HG03457 (cell line): ENCODE measurements around the gene CPEB2.

Source experiments
- ATAC-seq: cut with Tn5 transposase; IDR thresholded peaks from one replicate; pipeline ENCODE4 v1.9.1; 2021; ENCODE audit warnings: moderate number of reproducible peaks; ENCODE audit not compliant: unreplicated experiment

CPEB2 gene

DNA sequence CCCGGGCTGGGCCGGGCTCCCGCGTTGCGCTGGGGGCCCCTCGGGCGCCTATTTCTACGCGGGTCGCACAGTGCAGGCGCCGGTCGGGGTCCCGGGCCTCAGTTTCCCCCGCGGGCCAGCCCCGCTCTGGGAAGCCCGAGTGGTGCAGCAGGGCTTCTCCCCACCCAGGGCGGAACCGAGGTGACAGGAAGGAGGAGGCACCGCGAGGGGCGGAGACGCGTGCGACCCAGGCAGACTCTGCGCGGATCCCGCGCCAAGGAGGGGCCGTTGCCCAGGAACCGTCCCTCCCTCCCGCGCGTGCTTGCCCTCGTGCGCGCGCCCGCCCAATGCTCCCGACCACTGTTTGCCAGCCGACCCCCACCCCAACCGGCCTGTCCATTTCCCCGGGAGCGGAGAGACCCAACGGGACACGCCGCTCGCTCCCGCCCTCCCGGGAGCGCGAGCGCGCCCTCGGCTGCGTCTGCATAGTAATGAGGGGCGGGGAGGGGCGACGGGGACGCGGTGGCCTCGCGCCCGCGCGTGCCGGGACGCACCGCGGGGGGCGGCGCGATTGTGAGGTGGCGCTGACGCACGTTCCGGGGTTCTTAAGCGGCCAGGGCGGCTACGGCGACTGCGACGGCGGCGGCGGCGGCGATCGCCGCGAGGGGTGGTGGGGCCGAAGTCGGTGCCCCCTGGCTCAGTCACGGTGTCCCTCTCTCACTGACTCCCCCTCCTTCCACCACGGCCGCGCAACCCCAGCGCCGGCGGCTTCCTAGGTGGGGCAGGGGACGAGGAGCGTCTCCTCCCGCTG lies at the start of gene CPEB2:
CPEB2 (plus strand) TSS at position 613 of the 790 bp plus-strand sequence. CDS start 193 bp downstream, outside the sequence.
- ATAC-seq = peak; percentile 63

DNA sequence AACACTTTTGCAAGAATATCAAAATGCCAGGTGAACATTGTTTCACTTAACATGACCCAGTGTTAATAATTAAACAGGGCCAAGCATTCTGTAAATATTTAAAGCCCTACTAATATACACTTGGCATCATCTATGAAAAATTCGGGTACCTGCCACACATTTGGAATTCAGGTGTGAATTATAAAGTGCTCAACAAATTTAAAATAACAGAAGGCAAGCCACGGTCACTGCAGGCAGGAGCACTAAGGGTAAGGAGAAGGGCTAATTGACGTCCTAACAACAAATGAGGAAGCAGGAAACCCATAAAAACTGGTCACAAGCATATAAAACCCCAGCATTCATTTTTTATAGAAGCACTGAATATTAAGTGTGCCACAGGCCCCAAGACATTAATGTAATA lies 43.8 kb upstream of the CPEB2 start:
- ATAC-seq = no peak

DNA sequence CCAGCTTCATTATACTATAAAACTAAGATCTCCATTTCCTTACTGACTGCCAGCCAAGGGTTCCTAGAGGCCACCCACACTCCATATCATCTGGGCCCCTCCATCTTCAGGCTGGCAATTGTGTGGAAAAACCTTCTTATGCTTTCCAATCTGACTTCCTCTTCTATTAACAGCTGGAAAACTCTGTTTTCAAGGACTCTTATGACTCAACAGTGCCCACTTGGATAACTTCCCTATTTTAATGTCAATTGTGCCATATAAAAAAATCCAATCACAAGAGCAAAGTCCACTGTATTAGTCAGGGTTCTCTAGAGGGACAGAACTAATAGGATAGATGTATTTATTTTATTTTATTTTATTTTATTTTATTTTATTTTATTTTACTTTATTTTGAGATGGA lies 41.0 kb upstream of the CPEB2 start:
- ATAC-seq = no peak

DNA sequence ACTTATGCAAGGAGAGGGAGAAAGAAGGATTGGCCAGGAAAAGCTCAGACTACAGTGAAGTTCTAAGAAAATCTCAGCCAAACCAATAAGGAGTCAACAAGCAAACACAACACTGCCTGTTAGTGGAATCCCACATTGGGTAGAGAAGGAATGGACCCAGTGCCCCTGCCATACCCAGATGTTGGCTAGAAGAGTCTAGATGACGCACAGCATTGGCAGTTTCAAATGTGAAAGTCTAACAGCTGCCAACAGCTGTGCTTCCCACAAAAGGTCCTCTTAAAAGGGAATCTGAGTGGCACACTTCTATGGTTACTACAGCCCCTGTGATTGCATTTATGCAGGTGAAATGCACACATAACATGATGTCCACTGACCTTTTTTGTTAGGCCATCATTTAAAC lies 37.2 kb upstream of the CPEB2 start:
- ATAC-seq = no peak

DNA sequence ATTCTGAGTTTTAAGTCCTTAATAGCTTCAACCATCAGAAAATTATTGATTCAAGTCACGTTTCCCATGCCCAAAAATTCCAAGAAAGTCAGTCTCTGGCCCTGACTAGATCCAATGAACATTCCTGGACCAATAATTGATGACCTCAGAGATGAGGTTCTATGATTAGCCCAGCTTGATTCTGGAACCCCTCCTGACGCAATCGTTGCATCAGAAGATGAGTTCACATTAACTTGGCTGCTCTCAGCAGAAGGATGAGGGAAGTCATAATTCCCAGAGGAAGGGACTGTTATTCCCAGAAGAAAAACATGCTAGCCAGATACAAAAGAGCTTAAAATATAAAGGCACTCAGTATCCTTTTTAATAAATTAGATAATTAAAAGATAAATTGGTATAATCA lies 34.3 kb upstream of the CPEB2 start:
- no peak for ATAC-seq

DNA sequence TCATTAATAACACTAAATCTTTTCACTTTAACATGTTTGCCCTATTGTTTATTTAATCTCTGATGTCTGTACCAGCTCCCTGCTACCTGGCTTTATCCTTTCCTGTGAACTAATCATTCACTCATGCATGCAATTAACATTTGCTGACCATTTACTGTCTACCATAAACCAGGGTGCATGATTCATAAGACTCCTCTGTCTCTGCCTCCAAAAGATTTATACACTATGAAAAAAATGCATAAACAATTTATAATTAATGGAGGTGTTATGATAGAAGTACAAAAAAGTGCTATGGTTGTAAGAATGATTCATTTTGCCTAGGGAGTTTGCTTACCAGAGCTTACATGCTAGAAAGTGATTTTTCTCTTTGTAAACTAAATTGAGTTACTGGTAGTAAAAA lies 24.5 kb upstream of the CPEB2 start:
- ATAC-seq = no peak

DNA sequence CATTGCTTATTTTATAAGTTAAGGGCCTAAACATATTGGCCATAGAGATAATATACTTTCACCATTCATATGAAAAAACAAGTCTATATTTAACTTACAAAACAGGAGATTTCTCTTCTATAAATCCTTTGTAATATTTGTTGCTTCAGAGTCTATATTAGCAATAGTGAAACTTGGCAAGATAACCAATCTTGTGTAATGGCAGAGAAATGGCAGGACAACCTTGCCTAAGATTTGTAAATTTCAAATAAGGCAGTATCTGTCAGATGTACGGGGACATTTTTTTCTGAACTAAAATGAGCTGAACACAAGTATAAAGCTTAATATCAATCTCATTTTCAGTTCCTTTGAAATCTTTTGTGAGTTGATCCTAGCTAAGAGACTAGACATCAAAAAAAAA lies 17.8 kb upstream of the CPEB2 start:
- ATAC-seq = no peak

DNA sequence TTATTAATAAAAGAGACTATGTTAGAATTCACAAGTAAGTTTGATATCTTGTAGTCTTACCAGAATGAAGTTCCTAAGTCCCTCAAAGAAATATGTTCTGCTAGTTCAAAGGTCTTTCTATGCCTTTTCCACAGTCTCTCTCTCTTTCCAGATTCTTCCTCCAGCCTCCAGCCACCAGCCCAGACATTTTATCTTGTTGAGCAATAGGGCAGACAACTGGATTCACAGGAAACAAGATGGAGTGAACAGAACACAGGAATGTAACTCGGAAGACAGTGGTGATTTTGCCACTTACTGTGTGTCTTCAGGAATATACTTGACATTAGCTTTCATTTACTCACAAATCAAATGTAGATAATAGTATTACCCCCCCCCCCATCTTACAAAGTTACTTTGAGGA lies 17.1 kb upstream of the CPEB2 start:
- ATAC-seq = no peak

DNA sequence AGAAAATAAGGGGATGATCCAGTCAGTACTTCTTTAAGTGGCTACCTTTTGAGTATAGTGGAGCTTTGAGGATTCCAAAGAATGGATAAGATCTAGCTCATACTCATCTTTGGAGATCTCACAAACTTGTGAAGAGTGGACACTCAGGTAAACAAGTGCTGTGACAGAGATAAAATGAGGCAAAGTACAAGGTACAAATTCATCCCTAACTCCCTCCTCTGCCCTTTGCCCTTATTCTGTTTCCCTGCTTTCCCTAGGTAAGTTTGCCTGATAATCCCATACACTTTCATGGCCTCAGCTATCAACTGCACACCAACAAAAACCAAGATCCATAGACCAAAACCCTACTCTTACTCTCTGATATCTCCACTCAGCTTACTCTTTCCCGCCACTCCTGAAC lies 16.4 kb upstream of the CPEB2 start:
- no peak for ATAC-seq

DNA sequence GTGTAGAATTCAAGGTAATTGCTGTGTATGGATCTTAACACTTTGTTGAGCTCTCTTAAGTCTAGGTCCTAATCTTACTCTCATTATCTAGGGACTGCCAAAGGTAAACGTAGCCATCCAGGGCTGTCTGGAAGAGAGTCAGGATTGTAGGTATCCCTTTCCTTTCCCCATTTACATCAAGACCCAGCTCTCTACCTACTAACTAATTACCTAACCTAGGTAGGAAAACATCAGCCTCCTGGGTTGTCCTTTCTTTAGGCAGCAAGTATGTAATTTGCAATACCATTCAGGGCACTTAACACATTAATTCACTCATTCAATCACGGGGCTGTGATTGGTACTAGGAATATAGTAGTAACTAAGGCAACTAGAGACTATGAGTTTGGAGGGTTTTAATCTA lies 15.2 kb upstream of the CPEB2 start:
- no peak for ATAC-seq

DNA sequence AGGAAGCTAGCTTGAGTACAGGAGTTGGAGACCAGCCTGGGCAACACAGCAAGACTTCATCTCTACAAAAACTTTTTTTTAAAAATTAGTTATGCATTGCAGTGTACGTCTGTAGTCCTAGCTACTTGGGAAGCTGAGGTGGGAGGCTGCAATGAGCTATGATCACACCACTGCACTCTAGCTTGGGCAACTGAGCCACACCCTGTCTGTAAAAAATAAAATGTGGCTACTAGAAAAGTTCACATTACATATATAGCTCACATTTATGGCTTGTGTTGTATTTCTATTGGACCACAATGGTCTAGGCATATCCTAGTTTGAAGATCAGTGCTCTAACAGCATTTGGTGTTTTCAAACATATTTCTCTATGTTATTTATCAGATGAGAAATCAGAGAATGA lies 11.8 kb upstream of the CPEB2 start:
- ATAC-seq = no peak

DNA sequence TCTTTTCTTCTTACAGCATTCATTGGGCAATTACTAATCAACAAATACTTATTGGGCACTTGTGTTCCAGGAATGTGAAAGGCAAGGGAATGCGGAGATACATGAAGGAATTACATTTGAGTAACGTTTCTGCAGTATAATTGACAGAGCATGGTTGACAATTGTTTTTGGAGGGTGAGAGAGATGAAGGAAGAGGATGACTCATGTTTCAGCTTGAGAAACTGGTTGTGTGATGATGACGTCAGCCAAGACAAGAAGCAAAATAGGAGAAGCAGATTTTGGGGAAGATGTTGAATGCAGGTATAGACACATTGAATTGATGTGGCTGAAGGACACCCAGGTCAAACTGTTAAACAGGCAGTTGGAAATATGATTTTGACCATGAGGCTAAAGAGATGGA lies 8.0 kb upstream of the CPEB2 start:
- no peak for ATAC-seq

DNA sequence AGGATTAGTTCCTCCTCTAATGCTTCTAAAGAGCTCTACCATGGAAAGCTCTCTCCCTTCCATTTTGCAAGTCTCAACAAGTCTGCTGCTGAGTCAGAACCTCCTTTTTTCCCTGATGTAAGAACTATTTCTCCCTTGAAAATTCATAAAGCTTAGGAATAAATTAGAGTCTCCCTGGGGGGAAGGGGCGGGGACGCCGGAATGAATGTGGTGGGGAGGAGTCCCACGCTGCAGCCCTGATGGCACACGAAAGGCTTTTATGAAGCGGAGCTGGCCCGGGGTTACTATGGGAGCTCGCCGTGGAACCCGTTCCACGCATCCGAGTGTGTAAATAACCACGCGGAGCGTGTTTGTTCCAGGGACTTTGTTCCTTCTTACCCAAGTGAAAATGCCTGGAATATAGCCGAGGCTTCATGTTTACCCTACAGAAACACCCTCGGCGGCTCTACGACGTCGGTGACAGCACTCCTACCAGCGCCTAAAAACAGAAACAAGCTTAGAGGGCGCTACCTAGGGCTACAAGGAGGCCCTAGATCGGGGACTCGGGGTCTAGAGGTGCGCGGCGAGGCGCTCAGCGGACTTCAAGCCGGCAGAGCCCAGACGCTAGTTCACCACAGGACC lies 923 bp upstream of the CPEB2 start:
- ATAC-seq = peak; percentile 16

DNA sequence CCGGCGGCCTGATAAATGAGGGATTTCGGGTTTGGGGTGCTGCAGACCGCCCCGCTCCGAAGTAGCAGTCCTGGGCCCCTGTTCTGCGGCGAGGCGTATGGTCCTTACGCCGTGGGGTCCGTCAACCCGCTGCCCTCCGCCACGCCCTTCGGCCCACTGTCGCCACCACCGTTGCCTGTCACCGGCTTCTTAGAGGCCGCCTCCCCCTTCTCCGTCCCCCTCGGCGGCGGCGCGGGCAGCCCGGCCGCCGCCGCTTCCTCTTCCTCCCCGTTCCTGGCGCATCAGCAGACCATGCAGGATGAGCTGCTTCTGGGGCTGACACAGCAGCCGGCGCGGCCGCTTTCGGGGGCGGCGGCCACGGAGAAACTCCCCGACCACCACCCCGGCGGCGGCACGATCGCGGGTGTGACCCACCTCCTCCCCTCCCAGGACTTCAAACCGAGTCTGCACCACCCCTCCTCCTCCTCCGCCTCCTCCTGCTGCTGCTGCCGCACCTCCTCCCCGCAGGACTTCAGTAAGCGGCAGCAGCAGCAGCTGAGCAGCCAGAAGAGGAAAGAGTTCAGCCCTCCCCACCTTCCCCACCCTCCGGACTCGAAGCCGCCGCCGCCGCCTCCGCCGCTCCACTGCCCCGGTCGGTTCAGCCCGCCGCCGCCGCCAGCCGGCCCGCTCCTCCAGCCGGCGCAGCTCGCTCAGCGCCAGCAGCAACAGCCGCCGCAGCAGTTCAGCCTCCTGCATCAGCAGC lies 549 bp downstream of the CPEB2 start:
- peak; percentile 20 for ATAC-seq

DNA sequence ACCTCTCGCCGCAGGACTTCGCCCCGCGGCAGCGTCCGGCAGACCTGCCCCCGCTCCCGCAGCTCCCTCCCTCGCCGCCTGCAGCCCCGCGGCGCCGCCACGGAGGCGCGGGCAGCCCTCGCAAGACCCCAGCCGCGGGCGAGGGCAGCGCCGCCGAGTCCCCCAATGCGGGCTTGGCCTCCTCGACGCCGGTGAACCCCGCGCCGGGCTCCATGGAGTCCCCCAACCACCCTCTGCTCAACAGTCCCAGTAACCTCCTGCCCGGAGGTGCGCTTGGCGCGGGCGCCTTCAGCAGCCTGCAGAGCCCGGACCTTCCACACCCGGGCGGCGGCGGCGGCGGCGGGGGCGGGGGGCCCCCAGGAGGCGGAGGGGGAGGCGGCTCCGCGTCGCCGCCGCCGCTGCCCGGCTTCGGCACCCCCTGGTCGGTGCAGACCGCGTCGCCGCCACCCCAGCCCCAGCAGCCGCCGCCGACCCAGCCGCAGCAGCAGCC lies 1.2 kb downstream of the CPEB2 start:
- no peak for ATAC-seq

DNA sequence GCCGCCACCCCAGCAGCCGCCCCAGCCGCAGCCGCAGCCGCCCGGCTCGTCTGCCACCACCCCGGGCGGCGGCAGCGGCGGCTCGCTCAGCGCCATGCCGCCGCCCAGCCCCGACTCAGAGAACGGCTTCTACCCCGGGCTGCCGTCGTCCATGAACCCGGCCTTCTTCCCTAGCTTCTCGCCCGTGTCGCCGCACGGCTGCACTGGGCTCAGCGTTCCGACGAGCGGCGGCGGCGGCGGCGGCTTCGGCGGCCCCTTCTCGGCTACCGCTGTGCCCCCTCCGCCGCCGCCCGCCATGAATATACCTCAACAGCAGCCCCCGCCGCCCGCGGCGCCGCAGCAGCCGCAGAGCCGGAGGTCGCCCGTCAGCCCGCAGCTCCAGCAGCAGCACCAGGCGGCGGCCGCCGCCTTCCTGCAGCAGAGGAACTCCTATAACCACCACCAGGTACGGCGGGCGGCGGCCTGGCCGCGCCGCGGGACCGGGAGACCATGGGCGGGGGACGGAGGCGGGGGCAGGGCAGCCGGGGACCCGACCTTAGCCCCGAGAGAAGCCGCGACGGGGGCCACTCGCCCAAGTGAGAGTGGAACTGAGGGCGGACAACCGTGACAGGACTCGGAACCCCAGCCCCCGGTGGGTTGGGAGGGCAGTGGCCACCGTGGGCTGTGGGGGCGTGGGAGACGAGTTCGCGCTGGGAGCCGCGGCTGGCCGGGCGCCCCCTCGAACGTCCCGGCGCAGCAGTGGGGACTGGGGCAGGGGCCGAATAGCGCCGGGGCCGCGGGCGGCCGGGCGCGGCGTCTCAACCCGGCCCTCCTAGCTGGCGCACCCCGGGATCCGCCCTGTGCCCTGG lies 1.8 kb downstream of the CPEB2 start:
- no peak for ATAC-seq

DNA sequence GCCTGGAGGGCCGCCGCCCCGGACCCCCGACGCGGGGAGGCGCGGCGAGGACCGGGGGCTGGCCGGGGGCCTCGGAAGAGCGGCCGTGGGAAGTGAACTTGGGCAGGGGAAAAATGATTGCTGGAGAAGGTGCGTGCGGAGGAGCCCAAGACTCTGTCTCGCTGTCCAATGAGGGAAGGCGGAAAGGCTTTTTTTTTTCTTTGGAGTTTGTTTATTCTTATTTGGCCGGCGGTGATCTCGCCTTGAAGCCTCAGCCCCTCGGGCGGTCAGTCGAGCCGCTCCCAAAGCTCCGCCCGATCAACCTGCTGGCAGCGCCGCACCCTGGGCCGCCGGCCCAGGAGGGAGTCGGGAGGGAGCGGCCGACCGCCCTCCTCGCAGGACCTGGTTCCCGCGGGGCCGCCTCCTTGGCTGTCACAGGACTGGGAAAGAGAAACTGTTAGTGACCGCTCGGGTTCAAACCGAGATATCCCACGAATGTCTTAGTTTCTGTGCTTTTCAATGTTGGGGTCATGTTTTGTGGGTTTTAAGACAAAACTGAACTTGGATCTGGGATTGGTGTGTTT lies 2.5 kb downstream of the CPEB2 start:
- no peak for ATAC-seq

DNA sequence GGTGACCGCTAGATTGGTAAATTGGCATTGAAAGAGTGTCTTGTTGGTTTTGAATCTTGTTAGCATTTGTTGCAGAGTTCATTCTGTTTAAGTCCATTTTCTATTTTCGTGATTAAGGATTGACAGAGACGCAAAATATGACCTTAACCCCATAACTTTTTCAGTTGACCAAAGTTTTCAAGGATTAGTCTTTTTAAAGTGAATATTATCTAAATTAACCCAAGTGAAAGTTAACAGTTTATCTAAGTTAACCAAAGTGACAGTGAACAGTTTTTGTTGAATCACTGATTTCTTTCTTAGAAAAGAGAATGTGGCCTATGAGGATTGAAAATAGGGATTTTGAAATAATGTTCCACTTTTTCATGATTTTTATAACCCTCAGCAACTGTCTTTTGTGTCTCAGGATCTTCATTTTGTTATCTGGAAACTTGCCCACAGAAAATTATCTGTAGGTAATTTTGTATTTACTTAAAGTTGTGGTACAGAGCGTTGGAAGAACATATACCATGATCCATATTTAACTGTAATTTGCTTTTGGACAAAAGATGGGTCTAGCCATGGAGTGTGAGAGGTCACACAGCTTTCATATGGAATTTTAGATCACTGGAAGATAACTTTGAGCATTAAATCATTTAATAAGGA lies 3.3 kb downstream of the CPEB2 start:
- no peak for ATAC-seq

DNA sequence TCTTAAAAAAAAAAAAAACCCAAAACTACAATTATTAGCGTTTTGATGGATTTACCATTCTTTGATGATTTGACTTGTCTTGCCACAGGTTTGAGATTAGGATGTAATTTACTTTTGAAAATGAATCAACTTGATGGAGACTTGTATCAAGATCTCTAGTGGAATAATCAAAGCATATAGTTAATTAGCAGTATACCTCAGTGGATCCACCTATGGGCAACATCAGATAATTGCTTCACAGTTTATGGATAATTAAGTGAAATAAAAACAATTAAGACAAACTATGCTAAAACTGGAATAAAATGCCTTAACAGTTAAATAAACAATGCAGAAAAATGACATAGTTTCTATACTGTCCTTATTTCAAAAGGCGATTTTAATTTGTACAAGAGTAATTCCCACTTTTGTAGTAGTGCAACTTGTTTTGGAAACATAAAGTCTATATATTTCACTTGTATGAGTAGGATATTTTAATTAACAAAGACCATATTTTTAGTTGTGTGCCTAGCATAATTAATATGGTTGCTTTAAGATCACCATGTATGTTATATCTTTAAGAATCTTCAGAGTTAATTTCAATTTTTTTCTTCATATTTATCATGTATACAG lies 4.2 kb downstream of the CPEB2 start:
- ATAC-seq = no peak

DNA sequence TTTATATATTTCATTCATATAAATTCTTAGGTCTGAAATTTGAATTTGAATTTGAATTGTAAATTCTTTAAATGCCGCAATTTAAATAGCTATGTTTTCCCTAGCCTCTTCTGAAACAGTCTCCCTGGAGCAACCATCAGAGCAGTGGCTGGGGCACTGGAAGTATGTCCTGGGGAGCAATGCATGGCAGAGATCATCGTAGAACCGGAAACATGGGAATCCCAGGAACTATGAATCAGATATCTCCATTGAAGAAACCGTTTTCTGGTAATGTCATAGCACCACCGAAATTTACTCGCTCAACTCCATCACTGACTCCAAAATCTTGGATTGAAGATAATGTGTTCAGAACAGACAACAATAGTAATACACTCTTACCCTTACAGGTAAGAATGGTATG lies 4.9 kb downstream of the CPEB2 start:
- ATAC-seq = no peak
